Parathyroid adenoma (tissue), 2 donors: ENCODE results near the gene C1orf174.

Experiments used
- H2AFZ ChIP-seq: fragments of 300-600 bp; sonication (generic); one replicate; pipeline ENCODE4 v1.7.0; 2017; ENCODE audit warnings: antibody characterized with exemption, mild to moderate bottlenecking
- H3K27ac ChIP-seq: fragments of 300-600 bp; sonication (generic); one replicate; pipeline ENCODE4 v1.7.0; 2017
- H3K27me3 ChIP-seq: fragments of 300-600 bp; sonication (generic); one replicate; pipeline ENCODE4 v1.7.0; 2017; ENCODE audit warnings: low read length; ENCODE audit not compliant: control insufficient read depth, insufficient read depth
- H3K36me3 ChIP-seq: fragments of 300-600 bp; sonication (generic); one replicate; pipeline ENCODE4 v1.7.0; 2017; ENCODE audit warnings: low read length; ENCODE audit not compliant: control insufficient read depth, insufficient read depth
- H3K4me1 ChIP-seq: fragments of 300-600 bp; sonication (generic); one replicate; pipeline ENCODE4 v1.7.0; 2017; ENCODE audit warnings: control low read depth
- H3K4me2 ChIP-seq: fragments of 300-600 bp; sonication (generic); one replicate; pipeline ENCODE4 v1.7.0; 2017; ENCODE audit warnings: low read length
- H3K4me3 ChIP-seq: fragments of 300-600 bp; sonication (generic); one replicate; pipeline ENCODE4 v1.7.0; 2017; ENCODE audit warnings: low read depth, low read length
- H3K79me2 ChIP-seq: fragments of 300-600 bp; sonication (generic); one replicate; pipeline ENCODE4 v1.7.0; 2017; ENCODE audit warnings: control low read depth
- H3K9ac ChIP-seq: fragments of 300-600 bp; sonication (generic); one replicate; pipeline ENCODE4 v1.7.0; 2017; ENCODE audit warnings: mild to moderate bottlenecking
- H3K9me3 ChIP-seq: fragments of 300-600 bp; sonication (generic); one replicate; pipeline ENCODE4 v1.7.0; 2017; ENCODE audit warnings: low read length; ENCODE audit not compliant: control insufficient read depth
- TF ChIP-seq, protein P1 (sequence below): fragments of 300-600 bp; sonication (generic); IDR thresholded peaks from one replicate; pipeline ENCODE4 v1.7.0; 2017; ENCODE audit warnings: antibody characterized with exemption, mild to moderate bottlenecking
- donor health status: primary hyperparathyroidism.

The C1orf174 gene

DNA sequence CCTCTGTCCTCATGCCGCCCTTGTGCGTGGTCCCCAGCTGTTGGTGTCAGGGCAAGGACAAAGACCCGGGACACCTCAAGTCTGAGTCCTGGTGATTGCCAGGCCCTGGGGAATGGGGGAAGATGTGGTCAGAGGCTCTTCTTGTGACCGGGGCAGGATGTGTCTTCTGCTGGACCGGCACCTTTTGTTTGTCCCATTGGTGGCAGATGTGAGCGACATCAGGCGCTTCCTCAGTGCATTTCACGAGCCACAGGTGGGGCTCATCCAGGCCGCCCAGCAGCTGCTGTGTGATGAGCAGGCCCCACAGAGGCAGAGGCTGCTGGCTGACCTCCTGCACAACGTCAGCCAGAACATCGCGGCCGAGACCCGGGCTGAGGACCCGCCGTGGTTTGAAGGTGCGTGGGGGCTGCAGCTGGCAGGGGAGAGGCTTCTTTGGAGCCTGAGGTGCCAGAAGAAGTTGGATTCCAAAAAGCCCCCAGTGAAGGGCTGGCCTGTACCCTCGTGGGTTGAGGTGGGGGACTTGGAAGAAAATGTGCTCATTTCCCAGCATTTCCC, 34.4 kb downstream of the C1orf174 start:
- H3K36me3 ChIP-seq = no peaks in the 10 kb centered on the region
- H3K27me3 ChIP-seq = no peaks in the 10 kb centered on the region
- no peaks in the 10 kb centered on the region for H3K79me2 ChIP-seq
- H3K27ac ChIP-seq = no peak overlapping the region
- no peaks in the 10 kb centered on the region for H3K4me1 ChIP-seq
- no peaks in the 10 kb centered on the region for H3K9me3 ChIP-seq
- TF ChIP-seq, protein P1, sequence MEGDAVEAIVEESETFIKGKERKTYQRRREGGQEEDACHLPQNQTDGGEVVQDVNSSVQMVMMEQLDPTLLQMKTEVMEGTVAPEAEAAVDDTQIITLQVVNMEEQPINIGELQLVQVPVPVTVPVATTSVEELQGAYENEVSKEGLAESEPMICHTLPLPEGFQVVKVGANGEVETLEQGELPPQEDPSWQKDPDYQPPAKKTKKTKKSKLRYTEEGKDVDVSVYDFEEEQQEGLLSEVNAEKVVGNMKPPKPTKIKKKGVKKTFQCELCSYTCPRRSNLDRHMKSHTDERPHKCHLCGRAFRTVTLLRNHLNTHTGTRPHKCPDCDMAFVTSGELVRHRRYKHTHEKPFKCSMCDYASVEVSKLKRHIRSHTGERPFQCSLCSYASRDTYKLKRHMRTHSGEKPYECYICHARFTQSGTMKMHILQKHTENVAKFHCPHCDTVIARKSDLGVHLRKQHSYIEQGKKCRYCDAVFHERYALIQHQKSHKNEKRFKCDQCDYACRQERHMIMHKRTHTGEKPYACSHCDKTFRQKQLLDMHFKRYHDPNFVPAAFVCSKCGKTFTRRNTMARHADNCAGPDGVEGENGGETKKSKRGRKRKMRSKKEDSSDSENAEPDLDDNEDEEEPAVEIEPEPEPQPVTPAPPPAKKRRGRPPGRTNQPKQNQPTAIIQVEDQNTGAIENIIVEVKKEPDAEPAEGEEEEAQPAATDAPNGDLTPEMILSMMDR = no peak
- no peak overlapping the region for H3K9ac ChIP-seq
- no peak overlapping the region for H3K4me3 ChIP-seq
- no peak overlapping the region for H2AFZ ChIP-seq
- no peak overlapping the region for H3K4me2 ChIP-seq

DNA sequence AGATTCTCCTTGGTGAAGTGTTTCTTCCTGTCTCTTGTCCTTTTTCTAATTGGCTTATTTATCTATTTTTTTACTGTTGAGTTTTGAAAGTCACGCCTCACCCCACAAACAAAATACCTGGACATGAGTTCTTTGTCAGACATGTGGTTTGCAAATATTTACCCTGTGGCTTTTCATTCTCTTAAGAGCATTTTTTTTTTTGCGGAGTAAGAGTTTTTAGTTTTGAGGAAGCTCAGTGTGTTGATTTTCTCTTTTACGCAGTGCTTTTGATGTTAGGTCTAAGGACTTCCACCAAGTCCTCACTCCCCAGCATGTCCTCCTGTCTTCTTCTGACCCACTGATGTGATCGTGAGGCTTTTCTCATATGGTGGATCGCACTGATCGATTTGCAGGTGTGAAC, 35.2 kb downstream of the C1orf174 start:
- no peak overlapping the region for H3K9ac ChIP-seq
- TF ChIP-seq, protein P1 = no peak
- no peaks in the 10 kb centered on the region for H3K27me3 ChIP-seq

DNA sequence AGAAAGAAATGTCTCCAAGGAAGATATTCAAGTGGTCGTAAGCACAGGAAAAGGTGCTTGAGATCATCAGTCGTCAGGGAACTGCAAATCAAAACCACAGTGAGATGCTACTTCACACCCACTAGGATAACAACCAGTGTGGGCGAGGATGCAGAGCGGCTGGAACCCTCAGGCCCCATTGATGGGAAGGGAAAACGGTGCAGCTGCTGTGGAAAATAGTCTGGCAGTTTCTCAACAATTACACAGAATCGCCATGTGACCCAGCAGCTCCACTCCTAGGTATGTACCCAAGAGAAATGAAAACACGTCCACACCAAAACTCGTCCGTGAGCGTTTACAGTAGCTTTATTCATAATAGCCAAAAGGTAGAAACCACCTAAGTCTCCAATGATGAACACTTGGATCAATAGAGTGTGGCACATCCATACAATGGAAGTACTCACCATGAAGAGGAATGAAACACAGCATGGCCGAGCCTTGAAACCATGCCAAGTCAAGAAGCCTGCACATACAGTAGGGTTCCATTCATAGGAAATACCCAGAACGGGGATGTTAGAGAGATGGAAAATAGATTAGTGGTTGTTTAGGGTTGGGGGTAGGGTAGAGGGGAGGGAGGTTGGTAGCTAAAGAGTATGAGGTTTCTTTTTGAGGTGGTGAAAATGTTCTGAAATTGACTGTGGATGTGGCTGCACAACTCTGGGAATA, 36.7 kb downstream of the C1orf174 start:
- Histone ChIP-seq H3K36me3 (no peaks in the 10 kb centered on the region), H2AFZ (no peak overlapping the region), H3K79me2 (no peaks in the 10 kb centered on the region), H3K4me2 (no peak overlapping the region), H3K4me3 (no peak overlapping the region), H3K9ac (no peak overlapping the region), H3K27me3 (no peaks in the 10 kb centered on the region), H3K4me1 (no peaks in the 10 kb centered on the region), H3K9me3 (no peaks in the 10 kb centered on the region), H3K27ac (no peak overlapping the region)
- TF ChIP-seq, protein P1 = no peak

More for the DNA sequence above, 35.2 kb downstream of the C1orf174 start:
- Histone ChIP-seq H3K9me3 (no peaks in the 10 kb centered on the region), H3K4me3 (no peak overlapping the region), H3K4me1 (no peaks in the 10 kb centered on the region), H3K79me2 (no peaks in the 10 kb centered on the region), H2AFZ (no peak overlapping the region), H3K27ac (no peak overlapping the region), H3K36me3 (no peaks in the 10 kb centered on the region), H3K4me2 (no peak overlapping the region)

DNA sequence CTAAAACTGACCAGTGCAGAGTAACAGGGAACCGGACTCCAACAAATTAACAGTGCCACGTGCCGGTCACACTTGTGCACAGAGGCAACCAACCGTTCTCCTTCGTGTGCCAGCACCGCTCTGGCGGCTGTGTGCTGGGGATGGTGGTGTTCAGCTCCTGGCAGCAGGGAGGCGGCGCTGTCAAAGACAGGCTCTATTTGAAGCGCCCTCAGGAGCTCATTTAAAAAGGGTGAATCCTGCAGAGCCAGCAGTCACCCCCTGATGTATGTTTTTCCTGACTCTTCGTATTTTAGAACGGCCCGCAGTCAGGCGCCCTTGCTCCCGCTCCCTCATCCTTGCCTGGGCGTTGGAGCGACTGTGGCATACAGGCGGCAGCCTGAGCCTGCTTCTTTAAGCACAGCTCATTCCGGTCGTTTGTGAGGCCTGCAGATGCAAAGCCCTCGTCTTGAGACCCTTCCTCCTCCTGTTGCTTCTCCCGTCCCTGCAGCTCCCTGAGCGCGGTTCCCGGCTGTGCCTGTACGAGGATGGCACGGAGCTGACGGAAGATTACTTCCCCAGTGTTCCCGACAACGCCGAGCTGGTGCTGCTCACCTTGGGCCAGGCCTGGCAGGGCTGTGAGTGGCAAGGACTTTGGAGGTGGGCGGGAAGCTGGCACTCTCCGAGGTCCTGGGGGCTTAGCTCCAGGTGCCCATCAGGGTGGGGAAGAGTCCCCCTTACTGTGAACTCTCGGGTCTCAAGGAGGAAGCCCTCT, 41.7 kb downstream of the C1orf174 start:
- no peak overlapping the region for H3K9ac ChIP-seq
- TF ChIP-seq, protein P1 = no peak

More for the DNA sequence above, 41.7 kb downstream of the C1orf174 start:
- H2AFZ ChIP-seq = peak overlapping the region; percentile 95
- no peaks in the 10 kb centered on the region for H3K36me3 ChIP-seq
- H3K4me1 ChIP-seq = peaks cover 5% of the 10 kb centered on the region
- H3K27ac ChIP-seq = no peak overlapping the region
- no peaks in the 10 kb centered on the region for H3K9me3 ChIP-seq
- H3K4me3 ChIP-seq = peak overlapping the region; percentile 77
- peak overlapping the region; percentile 86 for H3K4me2 ChIP-seq
- peaks cover 9% of the 10 kb centered on the region for H3K79me2 ChIP-seq
- no peaks in the 10 kb centered on the region for H3K27me3 ChIP-seq
